Testis (tissue), 2 donors: ENCODE results near the gene ERRFI1.

ENCODE experiments used
- POLR2A ChIP-seq: fragments of 450-650 bp; IDR thresholded peaks from one replicate; pipeline ENCODE4 v1.6.1; 2017; ENCODE audit warnings: antibody characterized with exemption, mild to moderate bottlenecking, moderate library complexity
- TF ChIP-seq, protein P1 (sequence below), 3 experiments: fragments of 450-650 bp in 2 of 3; fragments of 200-600 bp in 1 of 3; sonication (generic) in 1 of 3; IDR thresholded peaks; one replicate each; pipeline ENCODE4 v1.5.1; 2016 to 2019; ENCODE audit warnings: antibody characterized with exemption in 3 of 3, mild to moderate bottlenecking in 2 of 3, moderate library complexity in 1 of 3

DNA sequence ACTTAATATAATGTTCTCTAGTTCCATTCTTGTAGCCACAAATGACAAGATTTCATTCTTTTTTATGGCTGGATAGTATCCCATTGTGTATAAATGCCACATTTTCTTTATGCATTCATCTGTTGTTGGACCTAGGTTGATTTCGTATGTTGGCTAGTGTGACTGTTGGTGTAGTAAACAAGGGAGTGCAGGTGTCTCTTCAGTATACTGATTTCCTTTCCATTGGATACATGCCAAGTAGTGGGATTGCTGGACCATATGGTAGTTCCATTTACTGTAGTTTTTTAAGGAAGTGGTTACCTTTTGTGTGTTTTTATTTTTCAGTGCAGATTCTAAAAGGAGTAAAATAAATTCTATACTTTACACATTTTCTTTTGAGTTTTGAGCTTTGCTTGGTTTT lies 58.9 kb downstream of the ERRFI1 start:
- TF ChIP-seq, protein P1, sequence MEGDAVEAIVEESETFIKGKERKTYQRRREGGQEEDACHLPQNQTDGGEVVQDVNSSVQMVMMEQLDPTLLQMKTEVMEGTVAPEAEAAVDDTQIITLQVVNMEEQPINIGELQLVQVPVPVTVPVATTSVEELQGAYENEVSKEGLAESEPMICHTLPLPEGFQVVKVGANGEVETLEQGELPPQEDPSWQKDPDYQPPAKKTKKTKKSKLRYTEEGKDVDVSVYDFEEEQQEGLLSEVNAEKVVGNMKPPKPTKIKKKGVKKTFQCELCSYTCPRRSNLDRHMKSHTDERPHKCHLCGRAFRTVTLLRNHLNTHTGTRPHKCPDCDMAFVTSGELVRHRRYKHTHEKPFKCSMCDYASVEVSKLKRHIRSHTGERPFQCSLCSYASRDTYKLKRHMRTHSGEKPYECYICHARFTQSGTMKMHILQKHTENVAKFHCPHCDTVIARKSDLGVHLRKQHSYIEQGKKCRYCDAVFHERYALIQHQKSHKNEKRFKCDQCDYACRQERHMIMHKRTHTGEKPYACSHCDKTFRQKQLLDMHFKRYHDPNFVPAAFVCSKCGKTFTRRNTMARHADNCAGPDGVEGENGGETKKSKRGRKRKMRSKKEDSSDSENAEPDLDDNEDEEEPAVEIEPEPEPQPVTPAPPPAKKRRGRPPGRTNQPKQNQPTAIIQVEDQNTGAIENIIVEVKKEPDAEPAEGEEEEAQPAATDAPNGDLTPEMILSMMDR (IDR thresholded peaks at IDR 0.05), result no peak
- TF ChIP-seq POLR2A, result no peak
